Measurements from ENCODE around the gene SLC35B3.

Gene SLC35B3

DNA sequence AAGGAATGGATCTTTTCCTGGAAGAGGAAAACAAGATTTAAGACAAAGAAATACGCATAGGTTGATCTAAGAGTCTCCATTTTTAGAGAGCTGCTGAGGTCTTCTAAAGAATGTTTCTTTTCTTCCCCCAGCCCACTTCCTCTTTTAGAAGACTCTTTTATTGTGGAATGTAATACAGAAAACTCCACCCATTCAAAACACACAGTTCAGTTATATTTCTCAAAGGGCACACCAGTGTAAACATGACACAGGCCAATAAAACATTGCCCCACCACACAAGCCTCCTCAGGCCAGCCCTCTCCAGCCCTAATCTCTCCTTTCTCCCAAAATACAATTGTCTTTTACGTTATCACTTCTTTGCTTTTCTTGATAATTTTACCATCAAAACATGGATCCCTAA lies 42.8 kb downstream of the SLC35B3 start:
- TF ChIP-seq CTCF (IDR thresholded peaks at IDR 0.05; ENCODE audit: low read depth, low read length, missing control alignments): no peak
- DNase-seq (ENCODE audit: extremely low read depth, low read depth): no peak
- H3K4me3 ChIP-seq (replicated peaks; ENCODE audit: low read depth, low read length): no peak overlapping the region

DNA sequence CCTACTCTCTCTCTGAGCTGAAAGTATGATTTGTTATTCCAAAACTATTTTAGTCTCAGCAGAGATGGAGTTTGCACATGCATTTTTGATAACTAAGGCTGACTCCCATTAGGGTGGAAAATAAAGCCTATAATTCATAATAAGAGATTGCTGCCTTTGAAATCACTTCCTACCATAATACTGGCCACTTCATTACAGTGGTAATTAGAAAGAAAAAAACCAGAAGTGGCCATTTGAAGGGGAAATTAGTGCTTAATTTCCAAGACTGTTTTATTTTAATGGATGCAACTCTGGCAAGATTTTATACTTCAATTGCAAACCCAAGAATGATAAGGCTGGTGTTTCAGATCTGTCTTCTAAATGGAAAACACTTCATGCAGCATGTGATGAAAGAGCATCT lies 43.4 kb downstream of the SLC35B3 start:
- DNase-seq (ENCODE audit: extremely low read depth, low read depth): no peak
- H3K4me3 ChIP-seq (replicated peaks; ENCODE audit: low read depth, low read length): no peak overlapping the region
- TF ChIP-seq CTCF (IDR thresholded peaks at IDR 0.05; ENCODE audit: low read depth, low read length, missing control alignments): no peak

DNA sequence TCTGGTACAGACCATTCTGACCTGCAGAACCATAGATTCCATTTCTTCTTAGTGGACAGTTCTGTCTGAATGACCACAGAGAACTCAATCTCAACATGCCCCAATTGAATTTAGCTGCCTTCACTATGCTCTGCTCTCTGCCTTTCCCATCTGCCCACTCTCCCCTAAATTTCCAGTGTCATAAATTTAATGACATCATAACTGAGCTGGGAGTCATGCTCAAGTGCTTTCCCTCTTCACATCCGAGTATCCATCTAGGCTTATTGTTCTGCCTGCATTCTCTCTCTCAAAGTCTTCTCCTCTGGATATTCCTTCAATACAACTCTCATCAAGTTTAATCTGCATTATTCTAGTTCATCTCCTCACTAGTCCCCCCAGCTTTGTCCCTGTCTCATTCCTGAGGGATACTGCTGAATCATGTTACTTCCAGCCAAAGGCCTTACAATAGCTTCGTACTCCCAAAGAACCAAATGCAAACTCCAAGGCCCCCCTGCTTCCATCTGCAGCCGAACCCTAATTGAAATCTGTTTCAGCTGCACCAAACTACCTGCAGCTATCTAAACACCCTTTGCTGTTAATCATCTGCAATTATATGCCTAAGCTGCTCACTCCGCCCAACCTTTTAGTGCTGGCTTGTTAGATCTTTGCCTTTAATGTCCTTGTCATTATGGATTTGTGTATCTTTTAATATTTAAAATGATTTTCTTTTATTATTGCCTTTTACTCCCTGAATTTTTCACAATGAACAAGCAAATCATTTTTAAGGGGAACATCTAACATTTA lies 46.1 kb downstream of the SLC35B3 start:
- no peak overlapping the region for H3K4me3 ChIP-seq (replicated peaks; ENCODE audit: low read depth, low read length)
- no peak for DNase-seq (ENCODE audit: extremely low read depth, low read depth)
- TF ChIP-seq CTCF (IDR thresholded peaks at IDR 0.05; ENCODE audit: low read depth, low read length, missing control alignments): no peak

GRCh38 chr6:8387942-8388437 lies 47.4 kb downstream of the SLC35B3 start:
- H3K4me3 ChIP-seq (replicated peaks; ENCODE audit: low read depth, low read length): no peak overlapping the region
- DNase-seq (ENCODE audit: extremely low read depth, low read depth): no peak
- TF ChIP-seq CTCF (IDR thresholded peaks at IDR 0.05; ENCODE audit: low read depth, low read length, missing control alignments): no peak

DNA sequence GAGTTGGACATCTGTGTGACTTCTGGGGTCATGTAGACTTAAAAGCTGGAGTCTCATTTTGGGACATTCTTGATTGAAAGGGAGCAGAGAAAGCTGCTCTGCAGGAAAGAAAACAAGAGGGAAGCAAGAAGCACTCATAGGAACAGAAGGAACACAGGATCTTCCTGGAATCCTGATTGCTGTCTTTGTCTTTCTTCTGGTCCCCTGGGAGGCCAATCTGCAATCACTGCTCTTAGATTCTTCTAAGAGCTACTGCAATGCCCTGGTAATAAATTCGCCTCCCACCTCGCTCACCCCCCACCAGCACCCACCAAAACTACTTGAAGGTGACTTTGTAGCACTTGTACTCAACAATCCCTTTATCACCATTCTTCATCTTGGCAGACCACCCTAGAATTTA lies 51.8 kb downstream of the SLC35B3 start:
- no peak for DNase-seq (ENCODE audit: extremely low read depth, low read depth)
- H3K4me3 ChIP-seq (replicated peaks; ENCODE audit: low read depth, low read length): no peak overlapping the region
- TF ChIP-seq CTCF (IDR thresholded peaks at IDR 0.05; ENCODE audit: low read depth, low read length, missing control alignments): no peak

DNA sequence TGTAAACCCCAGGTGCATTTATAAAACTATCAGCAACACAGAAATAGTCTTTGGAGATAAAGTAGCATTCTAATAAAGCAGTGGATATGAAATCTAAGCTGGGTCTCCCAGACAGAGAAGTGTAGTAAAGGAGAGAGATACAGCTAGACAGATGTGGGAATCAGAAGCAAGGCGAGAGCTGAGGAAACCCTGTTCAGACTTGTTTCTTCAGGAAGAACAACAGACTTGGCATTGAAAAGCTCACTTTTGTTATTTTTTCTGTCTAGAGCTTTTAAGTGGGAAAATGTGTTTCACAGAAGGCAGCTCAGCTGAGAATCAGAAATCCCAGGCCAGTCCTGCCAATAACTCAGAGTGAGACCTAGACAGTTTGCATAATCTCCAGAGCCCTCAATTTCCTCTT lies 52.9 kb downstream of the SLC35B3 start:
- DNase-seq (ENCODE audit: extremely low read depth, low read depth): no peak
- no peak for TF ChIP-seq CTCF (IDR thresholded peaks at IDR 0.05; ENCODE audit: low read depth, low read length, missing control alignments)
- no peak overlapping the region for H3K4me3 ChIP-seq (replicated peaks; ENCODE audit: low read depth, low read length)

Measured in HFF-Myc (cell line).